SK-N-MC (cell line): Measurements from ENCODE around the gene GABBR2.

Experiments
- EZH2 ChIP-seq: fragments of 200-600 bp; sonication (generic); IDR thresholded peaks from one replicate; pipeline ENCODE4 v1.6.1; 2017; ENCODE audit warnings: antibody characterized with exemption
- POLR2AphosphoS5 ChIP-seq: IDR thresholded peaks from 2 replicates; pipeline ENCODE4 v1.6.1; 2012; ENCODE audit warnings: mild to moderate bottlenecking, low read depth, low read length, borderline replicate concordance

GRCh38 chr9:98541684-98542230, 167.0 kb downstream of the GABBR2 start:
- TF ChIP-seq POLR2AphosphoS5 = no peak
- no peak for TF ChIP-seq EZH2
